IMR-90 (cell line): ENCODE measurements around the gene OR4S1. TPM values are rescaled to one million over a fixed set of nuclear protein-coding genes. Genes with fewer than 3 reads are reported as not detected.

ENCODE experiments used
- ATAC-seq: fragments of 200-7000 bp; cut with Tn5 transposase; 2 replicates; pipeline ENCODE4 v1.9.1; 2020; ENCODE audit warnings: low read depth, mild to moderate bottlenecking, moderate library complexity
- BruUV-seq: library from RNA; stranded (reverse); fragments of 400-500 nt; replicated peaks from 2 replicates; lab custom pipeline; 2021; lab: Mats Ljungman, UMichigan
- CTCF ChIA-PET: fragments of 300-600 bp; formaldehyde crosslinking; extraction: SDS; loops from one replicate; lab custom pipeline; 2021; ENCODE audit warnings: antibody characterized with exemption; lab: Yijun Ruan, JAX
- POLR2A ChIA-PET: fragments of 300-600 bp; sonication (Branson Sonifier 250); formaldehyde crosslinking; loops from one replicate; lab custom pipeline; 2022; ENCODE audit warnings: antibody characterized with exemption; ENCODE audit not compliant: unreplicated experiment; lab: Charles Lee
- DNase-seq: peaks from one replicate; pipeline ENCODE4 v3.0.0; 2013
- H2AFZ ChIP-seq: replicated peaks from 2 replicates; pipeline ENCODE3; 2013; ENCODE audit warnings: low read length, mild to moderate bottlenecking; ENCODE audit not compliant: poor library complexity
- H2AK5ac ChIP-seq: 2 replicates; pipeline ENCODE4 v1.6.1; 2013; ENCODE audit warnings: low read depth, low read length, inconsistent platforms
- H2AK9ac ChIP-seq: replicated peaks from 2 replicates; pipeline ENCODE3; 2013; ENCODE audit warnings: mild to moderate bottlenecking, low read depth, low read length, moderate library complexity; ENCODE audit not compliant: poor library complexity
- H2BK120ac ChIP-seq: 2 replicates; pipeline ENCODE4 v1.6.1; 2013; ENCODE audit warnings: low read depth, low read length, inconsistent platforms
- H2BK15ac ChIP-seq: 3 replicates; pipeline ENCODE4 v1.6.1; 2013; ENCODE audit warnings: low read depth, low read length, inconsistent platforms
- H2BK20ac ChIP-seq: 2 replicates; pipeline ENCODE4 v1.6.1; 2013; ENCODE audit warnings: low read depth, mild to moderate bottlenecking, inconsistent platforms, low read length, moderate library complexity
- H2BK5ac ChIP-seq: 2 replicates; pipeline ENCODE4 v1.6.1; 2013; ENCODE audit warnings: mild to moderate bottlenecking, low read depth, low read length, inconsistent platforms; ENCODE audit not compliant: poor library complexity, severe bottlenecking
- H3K14ac ChIP-seq: replicated peaks from 2 replicates; pipeline ENCODE4 v1.6.1; 2013; ENCODE audit warnings: low read depth, low read length, inconsistent platforms
- H3K18ac ChIP-seq: 2 replicates; pipeline ENCODE4 v1.6.1; 2013; ENCODE audit warnings: low read depth, low read length, control low read depth
- H3K23ac ChIP-seq: 2 replicates; pipeline ENCODE4 v1.6.1; 2013; ENCODE audit warnings: low read depth, low read length, inconsistent platforms
- H3K27ac ChIP-seq: 2 replicates; pipeline ENCODE4 v1.5.1; 2013; ENCODE audit warnings: mild to moderate bottlenecking, control low read depth, low read length; ENCODE audit not compliant: insufficient read depth
- H3K27me3 ChIP-seq: 2 replicates; pipeline ENCODE4 v1.6.1; 2013; ENCODE audit warnings: low read length; ENCODE audit not compliant: control insufficient read depth, insufficient read depth
- H3K36me3 ChIP-seq: 2 replicates; pipeline ENCODE4 v1.6.1; 2013; ENCODE audit warnings: low read length, mixed read lengths; ENCODE audit not compliant: control insufficient read depth, insufficient read depth
- H3K4ac ChIP-seq: 2 replicates; pipeline ENCODE4 v1.6.1; 2013; ENCODE audit warnings: low read depth, low read length, inconsistent platforms
- H3K4me1 ChIP-seq: 2 replicates; pipeline ENCODE4 v1.6.1; 2013; ENCODE audit warnings: low read length, mixed read lengths; ENCODE audit not compliant: control insufficient read depth, insufficient read depth
- H3K4me2 ChIP-seq: 2 replicates; pipeline ENCODE4 v1.6.1; 2013; ENCODE audit warnings: low read depth, mild to moderate bottlenecking, control low read depth, low read length, moderate library complexity
- H3K4me3 ChIP-seq: 2 replicates; pipeline ENCODE4 v1.5.1; 2013; ENCODE audit warnings: low read depth, mild to moderate bottlenecking, control low read depth, low read length, moderate library complexity; ENCODE audit not compliant: insufficient read depth
- H3K56ac ChIP-seq: 2 replicates; pipeline ENCODE4 v1.6.1; 2013; ENCODE audit warnings: low read length, inconsistent platforms; ENCODE audit not compliant: insufficient read depth; ENCODE audit errors: extremely low read depth
- H3K79me1 ChIP-seq, 2 experiments: 2 replicates each; pipeline ENCODE4 v1.6.1; 2013; ENCODE audit warnings: low read length in 2 of 2, inconsistent platforms in 1 of 2, low read depth in 1 of 2
- H3K9ac ChIP-seq: 2 replicates; pipeline ENCODE4 v1.6.1; 2013; ENCODE audit warnings: low read depth, low read length, control low read depth
- H3K9me1 ChIP-seq: 2 replicates; pipeline ENCODE4 v1.6.1; 2013; ENCODE audit warnings: low read length, inconsistent platforms; ENCODE audit not compliant: insufficient read depth
- H3K9me3 ChIP-seq: 2 replicates; pipeline ENCODE4 v1.6.1; 2013; ENCODE audit warnings: low read length; ENCODE audit not compliant: control insufficient read depth, insufficient read depth
- H4K20me1 ChIP-seq: 2 replicates; pipeline ENCODE4 v1.6.1; 2013; ENCODE audit warnings: low read length, inconsistent platforms; ENCODE audit not compliant: insufficient read depth
- H4K5ac ChIP-seq: 2 replicates; pipeline ENCODE4 v1.6.1; 2013; ENCODE audit warnings: mild to moderate bottlenecking, low read depth, low read length, control low read depth
- H4K8ac ChIP-seq, 2 experiments: 2 replicates each; pipeline ENCODE4 v1.6.1; 2013; ENCODE audit warnings: low read depth in 2 of 2, low read length in 2 of 2, control low read depth in 1 of 2, inconsistent platforms in 1 of 2
- H4K91ac ChIP-seq: 2 replicates; pipeline ENCODE4 v1.6.1; 2013; ENCODE audit warnings: low read depth, low read length, inconsistent platforms; ENCODE audit not compliant: insufficient read depth
- BHLHE40 ChIP-seq: fragments of 150-350 bp; IDR thresholded peaks from 2 replicates; pipeline ENCODE4 v1.6.1; 2016; ENCODE audit warnings: mild to moderate bottlenecking, low read depth, low read length
- CEBPB ChIP-seq: IDR thresholded peaks from 2 replicates; pipeline ENCODE4 v1.6.1; 2012; ENCODE audit warnings: low read depth, low read length, improper control_type of control experiment
- CHD1 ChIP-seq: IDR thresholded peaks from 2 replicates; pipeline ENCODE4 v1.6.1; 2012; ENCODE audit warnings: low read depth, low read length, improper control_type of control experiment
- FOS ChIP-seq: fragments of 150-350 bp; IDR thresholded peaks from 2 replicates; pipeline ENCODE4 v1.6.1; 2016; ENCODE audit warnings: low read depth, low read length
- MAFK ChIP-seq: IDR thresholded peaks from 2 replicates; pipeline ENCODE4 v1.6.1; 2012; ENCODE audit warnings: low read depth, low read length, improper control_type of control experiment
- MAZ ChIP-seq: IDR thresholded peaks from 2 replicates; pipeline ENCODE4 v1.6.1; 2012; ENCODE audit warnings: low read depth, mild to moderate bottlenecking, low read length, improper control_type of control experiment, moderate library complexity, borderline replicate concordance
- MXI1 ChIP-seq: IDR thresholded peaks from 2 replicates; pipeline ENCODE4 v1.6.1; 2012; ENCODE audit warnings: low read depth, mild to moderate bottlenecking, low read length, moderate library complexity, borderline replicate concordance
- NFE2L2 ChIP-seq: fragments of 150-350 bp; IDR thresholded peaks from 2 replicates; pipeline ENCODE4 v1.6.1; 2016; ENCODE audit warnings: low read depth, mild to moderate bottlenecking, low read length
- RCOR1 ChIP-seq: IDR thresholded peaks from 2 replicates; pipeline ENCODE4 v1.6.1; 2012; ENCODE audit warnings: mild to moderate bottlenecking, low read length, improper control_type of control experiment; ENCODE audit not compliant: insufficient replicate concordance
- SMC3 ChIP-seq: fragments of 150-350 bp; IDR thresholded peaks from 2 replicates; pipeline ENCODE4 v1.6.1; 2016; ENCODE audit warnings: low read depth, mild to moderate bottlenecking, antibody characterized with exemption, low read length, moderate library complexity
- WGBS, 2 experiments: methylation state at CpG; one replicate each; pipeline versions ENCODE4 v1.1.5 to v1.1.7; 2013; ENCODE audit warnings: missing lambda C conversion rate in 2 of 2; ENCODE audit not compliant: insufficient read length in 1 of 2; ENCODE audit errors: extremely low coverage in 2 of 2; 5-methylcytosine and 5-hydroxymethylcytosine counted together
- dilution Hi-C: fragments of 300-500 bp; cut with HindIII; formaldehyde crosslinking; loops from one replicate; pipeline ENCODE4 v1.14.3; 2018; ENCODE audit warnings: low sequenced_read_pairs; ENCODE audit not compliant: unreplicated experiment
- in situ Hi-C: fragments of 300-500 bp; cut with MboI; formaldehyde crosslinking; loops from 3 replicates; pipeline ENCODE4 v1.14.3; 2019; ENCODE audit warnings: low sequenced_read_pairs, inconsistent platforms, mixed read lengths
- intact Hi-C: fragments of 100-400 bp; cut with micrococcal nuclease; formaldehyde crosslinking; loops from 2 replicates; pipeline ENCODE4 v1.10.0; 2022
- polyA plus RNA-seq, 3 experiments: library from polyadenylated mRNA; depleted of rRNA; stranded (reverse); fragments of >200 nt; gene quantifications; 2 replicates each; pipeline ENCODE4 v1.2.3, GENCODE V29; 2012; ENCODE audit warnings: low replicate concordance in 1 of 3
- total RNA-seq: library from RNA; depleted of rRNA; stranded (reverse); fragments of >200 nt; gene quantifications from 2 replicates; pipeline ENCODE4 v1.2.3, GENCODE V29; 2012
- TF ChIP-seq, protein P1 (sequence below): fragments of 150-350 bp; IDR thresholded peaks from 2 replicates; pipeline ENCODE4 v1.6.1; 2017; ENCODE audit warnings: mild to moderate bottlenecking, antibody characterized with exemption, low read length, low read depth
- TF ChIP-seq, protein P2 (sequence below): conservative IDR thresholded peaks from 2 replicates; pipeline ENCODE4 v1.5.1; 2012; ENCODE audit warnings: mild to moderate bottlenecking, low read depth, low read length, improper control_type of control experiment
- TF ChIP-seq, protein P3 (sequence below): fragments of 150-350 bp; IDR thresholded peaks from 2 replicates; pipeline ENCODE4 v1.6.1; 2016; ENCODE audit warnings: low read depth, mild to moderate bottlenecking, low read length, moderate library complexity, borderline replicate concordance

OR4S1 gene
- total and polyA plus RNA-seq, 2 of the 4 experiments (the other 2 are of a cell fraction) = not detected

- Histone ChIP-seq H2BK5ac (no peak overlapping the region), H3K4ac (no peak overlapping the region), H3K18ac (no peak overlapping the region), H2AK5ac (no peak overlapping the region), H4K5ac (no peak overlapping the region), H3K4me2 (no peak overlapping the region), H2AK9ac (no peak overlapping the region), H2BK15ac (no peak overlapping the region), H2AFZ (no peak overlapping the region), H3K56ac (no peak overlapping the region), H3K23ac (no peak overlapping the region), H3K27ac (no peak overlapping the region), H3K9me1 (no peaks in the 10 kb centered on the region), H3K9me3 (peaks cover 8% of the 10 kb centered on the region; the same call in 1 of the 2 replicates), H3K4me3 (no peak overlapping the region), H3K79me1 (no peaks in the 10 kb centered on the region), H4K91ac (no peak overlapping the region), H2BK120ac (no peak overlapping the region), H4K20me1 (no peaks in the 10 kb centered on the region), H3K27me3 (no peaks in the 10 kb centered on the region), H3K14ac (no peak overlapping the region), H3K9ac (no peak overlapping the region), H2BK20ac (no peak overlapping the region), H3K36me3 (no peaks in the 10 kb centered on the region), H4K8ac (no peak overlapping the region), H3K4me1 (no peaks in the 10 kb centered on the region)
- DNase-seq (no peak), ATAC-seq (no peak)
- TF ChIP-seq, protein P1, sequence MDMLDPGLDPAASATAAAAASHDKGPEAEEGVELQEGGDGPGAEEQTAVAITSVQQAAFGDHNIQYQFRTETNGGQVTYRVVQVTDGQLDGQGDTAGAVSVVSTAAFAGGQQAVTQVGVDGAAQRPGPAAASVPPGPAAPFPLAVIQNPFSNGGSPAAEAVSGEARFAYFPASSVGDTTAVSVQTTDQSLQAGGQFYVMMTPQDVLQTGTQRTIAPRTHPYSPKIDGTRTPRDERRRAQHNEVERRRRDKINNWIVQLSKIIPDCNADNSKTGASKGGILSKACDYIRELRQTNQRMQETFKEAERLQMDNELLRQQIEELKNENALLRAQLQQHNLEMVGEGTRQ = no peak
- TF ChIP-seq BHLHE40 = no peak
- no peak for TF ChIP-seq SMC3
- no peak for TF ChIP-seq MAFK
- TF ChIP-seq, protein P2, sequence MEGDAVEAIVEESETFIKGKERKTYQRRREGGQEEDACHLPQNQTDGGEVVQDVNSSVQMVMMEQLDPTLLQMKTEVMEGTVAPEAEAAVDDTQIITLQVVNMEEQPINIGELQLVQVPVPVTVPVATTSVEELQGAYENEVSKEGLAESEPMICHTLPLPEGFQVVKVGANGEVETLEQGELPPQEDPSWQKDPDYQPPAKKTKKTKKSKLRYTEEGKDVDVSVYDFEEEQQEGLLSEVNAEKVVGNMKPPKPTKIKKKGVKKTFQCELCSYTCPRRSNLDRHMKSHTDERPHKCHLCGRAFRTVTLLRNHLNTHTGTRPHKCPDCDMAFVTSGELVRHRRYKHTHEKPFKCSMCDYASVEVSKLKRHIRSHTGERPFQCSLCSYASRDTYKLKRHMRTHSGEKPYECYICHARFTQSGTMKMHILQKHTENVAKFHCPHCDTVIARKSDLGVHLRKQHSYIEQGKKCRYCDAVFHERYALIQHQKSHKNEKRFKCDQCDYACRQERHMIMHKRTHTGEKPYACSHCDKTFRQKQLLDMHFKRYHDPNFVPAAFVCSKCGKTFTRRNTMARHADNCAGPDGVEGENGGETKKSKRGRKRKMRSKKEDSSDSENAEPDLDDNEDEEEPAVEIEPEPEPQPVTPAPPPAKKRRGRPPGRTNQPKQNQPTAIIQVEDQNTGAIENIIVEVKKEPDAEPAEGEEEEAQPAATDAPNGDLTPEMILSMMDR = no peak
- no peak for TF ChIP-seq CHD1
- no peak for TF ChIP-seq RCOR1
- TF ChIP-seq FOS = no peak
- TF ChIP-seq NFE2L2 = no peak
- no peak for TF ChIP-seq MAZ
- TF ChIP-seq CEBPB = no peak
- TF ChIP-seq, protein P3, sequence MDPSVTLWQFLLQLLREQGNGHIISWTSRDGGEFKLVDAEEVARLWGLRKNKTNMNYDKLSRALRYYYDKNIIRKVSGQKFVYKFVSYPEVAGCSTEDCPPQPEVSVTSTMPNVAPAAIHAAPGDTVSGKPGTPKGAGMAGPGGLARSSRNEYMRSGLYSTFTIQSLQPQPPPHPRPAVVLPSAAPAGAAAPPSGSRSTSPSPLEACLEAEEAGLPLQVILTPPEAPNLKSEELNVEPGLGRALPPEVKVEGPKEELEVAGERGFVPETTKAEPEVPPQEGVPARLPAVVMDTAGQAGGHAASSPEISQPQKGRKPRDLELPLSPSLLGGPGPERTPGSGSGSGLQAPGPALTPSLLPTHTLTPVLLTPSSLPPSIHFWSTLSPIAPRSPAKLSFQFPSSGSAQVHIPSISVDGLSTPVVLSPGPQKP = no peak
- TF ChIP-seq MXI1 = no peak
- dilution Hi-C loops = no loop called here
- POLR2A ChIA-PET = no interaction called here
- BruUV-seq = no TSS peak
- 50% methylated on average over 1 of the region's 1 CpG; no CpG with 5 or more reads in 1 of the 2 experiments for WGBS, 2 experiments
- CTCF ChIA-PET = no interaction called here
- intact Hi-C loops = loop anchor here (5.0 kb wide), 1 partner anchor 1673 kb away; no protein-coding TSS in a partner anchor
- in situ Hi-C loops = no loop called here
These were observed 48.7 kb downstream of the OR4S1 start for GRCh38 chr11:48354677-48355076.
